ENCODE data around the gene OVCH1.

DNA sequence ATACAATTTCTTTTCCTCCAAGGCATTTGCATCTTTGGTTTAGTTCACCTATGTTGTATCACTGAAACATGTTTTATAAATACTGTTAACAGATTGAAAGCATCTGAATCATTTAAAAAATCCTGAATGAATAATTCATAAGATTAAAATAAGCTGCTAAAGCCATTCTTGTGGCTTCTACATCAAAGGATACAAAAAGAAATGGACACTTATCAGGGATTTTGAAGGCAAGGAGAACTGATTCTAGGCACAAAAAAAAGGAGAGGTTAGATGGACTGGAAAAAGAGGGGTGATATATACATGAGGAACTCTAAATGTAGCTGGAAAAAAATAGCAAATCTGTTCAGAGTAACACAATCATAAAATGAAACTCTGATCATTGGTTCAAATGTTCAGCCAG is 5.8 kb upstream of the OVCH1 start:
- TF ChIP-seq CTCF (IDR thresholded peaks at IDR 0.05) (no peak), POLR2A (IDR thresholded peaks at IDR 0.05) (no peak)

All from testis (tissue), 2 donors.